ENCODE results near the gene MMP20. TPM values are rescaled to one million over a fixed set of nuclear protein-coding genes. Genes with fewer than 3 reads are reported as not detected.

Gene MMP20
- total RNA-seq, 1 experiment from 2014 or later = not detected

GRCh38 chr11:102614031-102614430 lies 11.1 kb downstream of the MMP20 start:
- TF ChIP-seq CTCF (IDR thresholded peaks at IDR 0.05) (no peak), POLR2AphosphoS5 (IDR thresholded peaks at IDR 0.05; ENCODE audit: low read depth, low read length) (no peak), REST (IDR thresholded peaks at IDR 0.05; ENCODE audit: insufficient read depth in 1 of 2, low read depth in 2 of 2, low read length in 1 of 2) (no peak), TCF7L2 (IDR thresholded peaks at IDR 0.05; ENCODE audit: low read depth, low read length) (no peak), SIN3A (IDR thresholded peaks at IDR 0.05; ENCODE audit: borderline replicate concordance, insufficient read depth, low read depth, low read length) (no peak)
- DNase-seq (ENCODE audit: low read depth, low spot score) = no peak
- Histone ChIP-seq H3K4me3 (ENCODE audit: low read depth in 2 of 2, low read length in 2 of 2) (no peak overlapping the region), H3K36me3 (ENCODE audit: control insufficient read depth, insufficient read depth, low read length) (no peaks in the 10 kb centered on the region), H3K27me3 (ENCODE audit: control insufficient read depth, insufficient read depth, low read length) (no peaks in the 10 kb centered on the region), H3K27ac (ENCODE audit: low read length) (peak overlapping the region; percentile 80; the same call in 1 of the 2 replicates), H3K4me1 (ENCODE audit: control insufficient read depth, insufficient read depth, low read length) (peaks cover 27% of the 10 kb centered on the region), H3K9me3 (ENCODE audit: control insufficient read depth, insufficient read depth, low read depth, low read length) (no peaks in the 10 kb centered on the region; the same call in 1 of the 2 replicates)
- no peak for ATAC-seq
- intact Hi-C loops (cut with micrococcal nuclease; ENCODE audit: unreplicated experiment) (loop anchor here (5.0 kb wide), 3 partner anchors 53 to 327 kb away; no protein-coding TSS in a partner anchor), in situ Hi-C loops (cut with HindIII; ENCODE audit: low pct_unique_long_range_greater_than_20kb, low sequenced_read_pairs) (no loop called here)
- ChIA-PET POLR2A (no interaction called here), CTCF (interaction anchor here (1.0 to 2.7 kb wide), 7 partner anchors 53 to 325 kb away, joined by 3 to 26 read pairs (median 6); no protein-coding TSS in a partner anchor)
- no TSS peak for BruUV-seq (replicated peaks)

- no TSS peak for BruUV-seq (replicated peaks)
- intact Hi-C loops (cut with micrococcal nuclease; ENCODE audit: unreplicated experiment) = loop anchor here (2.0 to 5.0 kb wide), 5 partner anchors 54 to 326 kb away; no protein-coding TSS in a partner anchor
- no peak for TF ChIP-seq REST (IDR thresholded peaks at IDR 0.05; ENCODE audit: insufficient read depth in 1 of 2, low read depth in 2 of 2, low read length in 1 of 2)
- no peak for TF ChIP-seq SIN3A (IDR thresholded peaks at IDR 0.05; ENCODE audit: borderline replicate concordance, insufficient read depth, low read depth, low read length)
- TF ChIP-seq CTCF (IDR thresholded peaks at IDR 0.05) = no peak
- no peak for TF ChIP-seq TCF7L2 (IDR thresholded peaks at IDR 0.05; ENCODE audit: low read depth, low read length)
- no peak for TF ChIP-seq POLR2AphosphoS5 (IDR thresholded peaks at IDR 0.05; ENCODE audit: low read depth, low read length)
- Histone ChIP-seq H3K4me3 (ENCODE audit: low read depth in 2 of 2, low read length in 2 of 2) (no peak overlapping the region), H3K9me3 (ENCODE audit: control insufficient read depth, insufficient read depth, low read depth, low read length) (no peaks in the 10 kb centered on the region; the same call in 1 of the 2 replicates), H3K36me3 (ENCODE audit: control insufficient read depth, insufficient read depth, low read length) (no peaks in the 10 kb centered on the region), H3K27me3 (ENCODE audit: control insufficient read depth, insufficient read depth, low read length) (no peaks in the 10 kb centered on the region), H3K27ac (ENCODE audit: low read length) (peak overlapping the region; percentile 80), H3K4me1 (ENCODE audit: control insufficient read depth, insufficient read depth, low read length) (peaks cover 32% of the 10 kb centered on the region)
- DNase-seq (ENCODE audit: low read depth, low spot score) = no peak
- CTCF ChIA-PET = interaction anchor here (0.8 to 2.7 kb wide), 11 partner anchors 32 to 325 kb away, joined by 3 to 26 read pairs (median 3); no protein-coding TSS in a partner anchor
- in situ Hi-C loops (cut with HindIII; ENCODE audit: low pct_unique_long_range_greater_than_20kb, low sequenced_read_pairs) = no loop called here
- no peak for ATAC-seq
- POLR2A ChIA-PET = interaction anchor here (0.7 kb wide), 1 partner anchor 224 kb away, joined by 3 read pairs; no protein-coding TSS in a partner anchor
These were observed 11.7 kb downstream of the MMP20 start for GRCh38 chr11:102613450-102613849.
